Activated naive CD4-positive, alpha-beta T cell treated with anti-CD3 and anti-CD28 coated beads, Interleukin-2, amount 50 U/mL, for 16 hours (primary cell): Measurements from ENCODE around the gene DOCK6.

ENCODE experiments used
- DNase-seq: peaks from one replicate; pipeline ENCODE4 v3.0.0-alpha.2; 2020

The DOCK6 gene

DNA sequence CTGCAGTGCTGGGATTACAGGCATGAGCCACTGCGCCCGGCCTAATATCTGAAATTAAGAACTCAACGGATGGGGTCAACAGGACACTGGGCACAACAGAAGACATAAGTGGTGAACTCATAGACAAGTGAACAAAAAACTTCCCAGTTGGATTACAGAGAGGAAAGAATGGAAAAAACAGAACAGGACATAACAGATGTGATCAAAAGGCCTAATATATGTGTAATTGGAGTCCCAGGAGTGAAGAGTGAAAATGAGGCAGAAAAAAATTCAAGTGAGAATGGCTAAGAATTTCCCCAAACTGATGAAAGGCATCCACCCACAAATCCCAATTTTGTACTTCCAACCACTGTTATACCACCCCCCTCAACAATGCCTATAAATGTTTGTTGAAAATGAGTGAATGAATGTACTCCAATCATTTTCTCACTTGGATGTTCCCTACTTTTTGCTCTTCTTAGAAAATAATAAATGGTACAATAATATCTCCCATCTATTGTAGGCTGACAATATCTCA lies 41.2 kb downstream of the DOCK6 start:
- no peak for DNase-seq

GRCh38 chr19:11214387-11214786 lies 47.9 kb downstream of the DOCK6 start:
- DNase-seq: no peak

DNA sequence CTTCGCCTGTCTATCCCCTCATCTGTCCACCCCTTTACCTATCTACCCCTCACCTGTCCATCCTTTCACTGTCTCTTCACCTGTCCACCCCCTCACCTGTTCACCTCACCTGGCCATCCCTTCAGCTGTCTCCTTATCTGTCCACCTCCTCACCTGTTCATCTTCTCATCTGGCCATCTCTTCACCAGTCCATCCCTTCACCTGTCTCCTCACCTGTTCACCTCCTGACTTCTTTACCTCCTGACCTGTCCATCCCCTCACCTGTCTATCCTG lies 51.7 kb downstream of the DOCK6 start:
- no peak for DNase-seq

DNA sequence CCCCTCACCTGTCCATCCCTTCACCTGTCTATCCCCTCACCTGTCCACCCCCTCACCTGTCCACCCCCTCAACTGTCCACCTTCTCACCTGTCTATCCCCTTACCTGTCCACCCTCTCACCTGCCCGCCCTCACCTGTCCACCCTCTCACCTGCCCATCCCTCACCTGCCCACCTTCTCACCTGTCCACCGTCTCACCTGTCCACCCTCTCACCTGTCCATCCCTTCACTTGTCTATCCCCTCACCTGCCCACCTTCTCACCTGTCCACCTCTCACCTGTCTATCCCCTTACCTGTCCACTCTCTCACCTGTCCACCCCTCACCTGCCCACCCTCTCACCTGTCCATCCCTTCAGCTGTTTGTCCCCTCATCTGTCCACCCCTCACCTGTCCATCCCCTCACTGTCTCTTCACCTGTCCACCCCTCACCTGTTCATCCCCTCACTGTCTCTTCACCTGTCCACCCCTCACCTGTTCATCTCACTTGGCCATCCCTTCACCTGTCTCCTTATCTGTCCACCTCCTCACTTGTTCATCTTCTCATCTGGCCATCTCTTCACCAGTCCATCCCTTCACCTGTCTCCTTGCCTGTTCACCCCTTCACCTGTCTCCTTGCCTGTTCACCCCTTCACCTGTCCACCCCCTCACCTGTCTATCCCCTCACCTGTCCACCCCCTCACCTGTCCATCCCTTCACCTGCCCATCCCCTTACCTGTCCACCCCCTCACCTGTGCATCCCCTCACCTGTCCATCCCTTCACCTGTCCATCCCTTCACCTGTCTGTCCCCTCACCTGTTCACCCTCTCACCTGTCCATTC lies 52.3 kb downstream of the DOCK6 start:
- no peak for DNase-seq

DNA sequence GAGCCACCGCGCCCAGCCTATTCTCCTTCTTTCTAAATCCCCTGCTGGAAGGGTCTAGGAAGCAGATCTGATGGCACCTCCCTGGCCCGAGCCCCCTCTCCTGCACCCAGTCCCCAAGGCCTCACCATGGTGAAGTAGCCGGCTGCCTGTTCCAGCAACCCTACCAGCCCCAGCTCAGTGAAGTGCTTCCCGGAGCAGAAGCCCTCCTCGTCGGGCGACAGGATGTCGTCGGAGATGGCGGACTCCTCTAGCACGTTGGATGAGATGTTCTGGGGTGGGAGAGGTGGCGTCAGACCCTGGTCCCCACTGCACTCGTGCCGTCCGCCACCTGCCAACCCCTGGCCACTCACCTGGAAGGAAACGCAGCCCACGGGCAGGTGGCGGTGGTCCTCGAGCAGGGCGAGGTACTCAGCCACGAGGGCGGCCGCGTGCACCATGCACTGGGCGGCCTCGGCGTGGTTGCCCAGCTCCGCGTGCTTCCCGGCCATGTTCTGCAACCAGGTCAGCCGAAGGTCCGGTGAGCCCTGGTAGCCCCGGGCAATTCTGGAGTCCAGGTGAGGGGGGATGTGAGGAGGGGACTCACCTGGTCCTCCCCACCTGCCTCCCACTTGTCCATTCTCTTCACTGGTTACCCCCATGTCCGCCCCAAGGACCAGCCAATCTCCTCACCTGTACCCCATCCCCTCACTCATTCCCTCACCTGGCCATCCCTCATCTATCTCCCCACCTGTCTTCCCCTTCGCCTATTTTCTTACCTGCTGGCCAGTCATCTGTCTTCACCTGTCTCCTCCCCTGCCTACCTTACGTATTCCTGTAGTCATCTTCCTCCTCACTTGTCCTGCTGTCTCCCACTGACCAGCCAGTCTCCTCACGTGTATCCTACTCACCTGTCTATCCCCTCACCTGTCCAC lies 53.5 kb downstream of the DOCK6 start:
- no peak for DNase-seq

GRCh38 chr19:11205939-11206570 lies 56.3 kb downstream of the DOCK6 start:
- DNase-seq: no peak

DNA sequence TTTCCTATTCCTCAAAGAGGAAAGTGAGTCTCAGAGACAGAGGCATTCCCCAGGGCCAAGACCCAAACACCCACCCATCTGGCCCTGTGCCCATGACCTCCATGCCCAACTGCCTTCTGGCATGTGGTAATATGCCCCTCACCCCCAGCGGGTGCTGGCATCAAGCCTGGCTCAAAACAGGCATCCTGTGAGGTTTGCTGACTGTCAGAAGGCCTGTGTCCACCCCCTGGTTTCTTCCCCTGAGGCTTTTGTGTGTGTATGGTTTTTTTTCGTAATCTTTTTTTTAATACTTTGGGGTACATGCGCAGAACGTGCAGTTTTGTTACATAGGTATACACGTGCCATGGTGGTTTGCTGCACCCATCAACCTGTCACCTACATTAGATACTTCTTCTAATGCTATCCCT lies 57.4 kb downstream of the DOCK6 start:
- no peak for DNase-seq

DNA sequence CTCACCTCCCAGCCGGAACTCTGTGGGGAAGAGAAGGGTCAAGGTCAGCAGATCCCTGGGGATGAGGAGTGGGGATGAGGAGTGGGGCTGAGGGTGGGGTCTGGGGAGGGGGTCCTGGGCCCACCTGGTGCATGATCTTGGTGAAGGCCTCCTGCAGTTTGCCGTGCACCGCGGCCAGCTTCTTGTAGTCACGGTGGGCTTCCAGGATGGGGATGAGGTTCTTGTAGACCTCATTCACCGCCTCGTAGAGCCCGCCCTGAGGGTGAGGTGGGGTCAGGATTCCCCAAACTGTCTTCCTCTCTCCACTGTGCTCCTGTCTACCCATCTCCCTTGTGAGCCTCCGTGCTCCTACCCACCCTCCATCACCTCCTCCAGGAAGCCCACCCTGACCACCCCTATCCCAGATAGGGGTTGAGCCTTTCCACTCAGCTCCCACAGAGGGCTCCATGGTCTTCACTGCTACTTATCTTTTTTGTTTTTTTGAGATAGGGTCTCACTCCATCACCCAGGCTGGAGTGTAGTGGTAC lies 58.2 kb downstream of the DOCK6 start:
- no peak for DNase-seq

- DNase-seq: peak; percentile 47
Measured at GRCh38 chr19:11203194-11204075, 58.9 kb downstream of the DOCK6 start.

DNA sequence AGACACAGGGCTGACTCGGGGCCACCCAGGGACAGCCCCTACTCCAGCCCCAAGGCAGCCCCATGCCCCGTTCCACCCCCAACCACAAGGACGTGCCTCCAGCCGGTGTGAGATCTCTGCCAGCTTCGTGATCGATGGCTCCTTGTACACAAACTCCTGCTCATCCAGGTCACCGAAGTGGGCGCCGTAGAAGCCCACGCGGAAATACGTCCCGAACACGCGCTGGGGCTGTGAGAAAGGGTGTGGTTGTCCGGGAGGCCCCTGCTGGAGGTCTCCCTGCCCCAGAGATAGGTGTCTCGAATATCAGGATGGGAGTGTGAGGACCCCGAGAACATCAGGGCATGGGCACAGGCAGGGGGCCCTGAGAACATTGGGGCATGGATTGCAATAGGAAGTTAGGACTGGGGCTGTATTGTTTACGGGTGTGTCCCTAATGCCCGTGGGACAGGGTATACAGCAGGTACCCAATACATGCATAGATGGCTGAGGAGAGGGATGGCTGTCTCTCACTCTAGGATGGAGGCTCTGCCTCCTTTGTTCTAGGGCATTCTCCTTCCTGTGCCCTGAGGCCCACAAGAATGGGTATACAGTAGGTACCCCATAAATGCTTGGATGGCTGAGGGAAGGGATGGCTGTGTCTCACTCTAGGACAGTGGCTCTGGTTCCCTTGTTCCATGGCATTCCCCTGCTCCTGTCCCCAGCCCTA lies 59.7 kb downstream of the DOCK6 start:
- no peak for DNase-seq

DNA sequence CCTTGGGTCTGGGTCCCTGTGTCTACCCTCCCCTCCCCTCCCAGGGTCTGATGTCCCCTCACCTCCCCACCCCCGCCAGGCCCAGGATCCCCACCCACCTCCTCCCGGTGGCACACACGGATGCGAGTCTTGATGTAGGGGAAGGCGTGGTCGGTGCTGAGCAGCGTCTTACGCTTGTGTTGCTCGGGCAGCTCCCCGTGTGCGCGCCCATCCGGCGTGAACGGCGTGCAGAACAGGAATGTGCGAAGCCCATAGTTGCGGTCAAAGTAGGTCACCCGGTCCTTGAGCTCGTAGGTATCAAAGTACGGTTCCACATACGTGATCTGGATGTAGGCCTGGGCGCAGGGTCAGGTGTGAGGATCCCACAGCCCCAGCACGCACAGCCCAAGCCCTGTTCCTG lies 60.5 kb downstream of the DOCK6 start:
- no peak for DNase-seq

DNA sequence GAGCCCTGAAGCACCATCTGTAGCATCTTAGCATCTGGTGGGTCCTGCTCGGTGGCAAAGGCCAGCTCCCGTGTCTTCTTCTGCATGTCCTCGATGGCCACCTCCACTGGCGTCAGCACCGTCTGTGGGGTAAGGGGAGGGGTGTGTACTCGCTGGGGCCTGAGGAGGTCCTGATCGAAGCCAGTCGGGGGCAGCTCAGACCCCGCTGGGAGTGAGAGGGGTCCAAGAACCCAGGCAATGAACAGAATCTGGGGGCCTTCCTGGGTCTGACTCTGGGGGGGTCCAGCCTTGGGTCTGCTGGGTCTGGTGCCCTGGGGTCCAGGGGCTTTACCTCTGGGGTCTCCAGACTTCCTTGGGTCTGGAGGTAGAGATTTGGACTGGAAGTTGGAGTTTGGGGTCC lies 61.4 kb downstream of the DOCK6 start:
- DNase-seq: no peak

DNA sequence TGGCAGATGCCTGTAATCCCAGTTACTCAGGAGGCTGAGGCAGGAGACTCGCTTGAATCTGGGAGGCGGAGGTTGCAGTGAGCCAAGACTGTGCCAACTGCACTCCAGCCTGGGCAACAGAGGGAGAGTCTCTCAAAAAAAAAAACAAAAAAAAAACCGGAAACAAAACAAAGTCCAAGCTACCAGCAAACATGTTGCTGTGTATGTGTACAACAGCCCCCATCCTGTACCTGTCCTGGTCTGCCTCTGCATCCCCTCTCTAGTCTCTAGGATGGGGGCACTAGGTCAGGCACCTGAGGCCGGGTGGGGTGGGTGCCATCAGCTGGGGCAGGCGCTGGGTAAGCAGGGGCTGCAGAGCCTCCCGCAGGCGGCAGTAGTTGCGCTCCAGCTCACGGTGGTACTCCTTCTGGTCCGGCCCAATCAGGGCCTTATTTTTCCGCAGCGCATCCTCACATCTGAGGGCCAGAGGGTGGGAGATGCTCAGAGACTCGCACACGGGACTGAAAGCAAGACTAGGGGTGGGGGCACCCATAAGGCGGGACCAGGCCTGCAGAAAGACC lies 62.2 kb downstream of the DOCK6 start:
- no peak for DNase-seq

GRCh38 chr19:11199517-11199916 lies 62.8 kb downstream of the DOCK6 start:
- no peak for DNase-seq

DNA sequence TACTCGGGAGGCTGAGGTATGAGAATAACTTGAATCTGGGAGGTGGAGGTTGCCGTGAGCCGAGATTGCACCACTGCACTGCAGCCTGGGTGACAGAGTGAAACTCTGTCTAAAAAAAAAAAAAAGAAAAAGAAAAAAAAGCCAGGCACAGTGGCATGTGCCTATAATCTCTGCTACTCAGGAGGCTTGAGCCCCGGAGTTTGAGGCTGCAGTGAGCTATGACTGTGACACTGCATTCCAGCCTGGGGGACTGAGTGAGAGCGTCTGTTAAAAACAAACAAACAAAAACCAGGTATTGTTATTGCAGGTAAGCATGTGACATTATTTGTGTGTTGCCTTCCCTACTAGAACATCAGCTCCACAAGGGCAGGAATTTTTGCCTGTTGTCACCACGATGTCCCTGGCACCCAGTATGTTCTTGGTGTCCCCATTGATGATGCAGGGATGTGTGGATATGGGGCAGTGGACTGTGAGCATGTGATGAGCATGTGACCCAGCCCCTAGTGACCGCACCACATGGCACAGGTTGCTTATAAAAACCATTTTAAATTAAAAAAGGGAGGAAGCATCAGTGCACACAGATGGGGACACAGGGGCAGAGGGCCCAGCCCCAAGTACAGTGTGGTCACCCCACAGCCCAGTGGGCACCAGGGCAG lies 63.4 kb downstream of the DOCK6 start:
- DNase-seq: no peak

GRCh38 chr19:11198175-11198534 lies 64.2 kb downstream of the DOCK6 start:
- no peak for DNase-seq

DNA sequence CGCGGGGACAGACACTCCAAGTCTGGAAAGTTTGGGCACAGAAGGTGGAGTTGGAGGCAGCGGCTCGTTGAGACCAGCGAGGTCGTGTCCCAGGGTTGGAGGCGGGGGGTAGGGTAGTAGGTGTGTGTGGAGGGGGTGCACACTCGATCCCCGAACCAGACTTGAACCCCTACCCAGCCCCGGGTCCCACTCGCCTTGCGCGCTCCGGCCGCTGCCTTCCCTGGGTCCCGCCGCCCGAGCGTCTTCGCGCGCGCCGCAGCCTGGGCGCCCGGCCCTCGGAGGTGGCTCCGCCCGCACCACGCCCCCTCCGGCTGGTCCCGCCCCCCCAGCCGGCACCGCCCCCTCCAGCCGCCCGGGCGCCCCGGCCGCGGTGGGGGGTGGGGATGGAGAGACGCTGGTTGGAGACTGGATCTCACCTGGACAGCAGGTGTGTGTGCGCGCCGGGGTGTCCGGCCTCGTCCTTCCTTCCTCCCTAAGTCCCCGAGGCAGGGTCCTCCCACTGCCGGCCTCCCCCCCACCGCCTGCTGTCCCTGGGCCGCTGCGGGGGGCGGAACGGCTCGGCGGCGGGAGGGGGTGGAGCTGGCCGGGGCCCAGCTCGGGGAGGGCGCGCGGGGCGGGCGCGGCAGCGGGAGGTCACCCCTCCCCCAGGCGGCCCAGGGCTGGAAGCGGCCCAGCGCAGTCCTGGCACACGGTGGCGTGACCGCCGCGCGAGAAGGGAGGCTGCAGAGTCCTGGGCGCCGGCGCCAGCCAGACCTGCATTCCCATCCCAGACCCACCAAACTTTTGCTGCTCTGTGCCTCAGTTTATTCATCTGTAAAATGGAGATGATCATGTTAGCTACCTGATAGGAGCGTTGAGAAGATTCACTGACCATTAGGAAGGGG lies 64.8 kb downstream of the DOCK6 start, which contains the start of gene KANK2:
Gene KANK2, minus strand, starts transcription at position 255 of the 884 bp plus-strand sequence. CDS start 3,034 bp downstream, outside the sequence.
- peak; percentile 70 for DNase-seq

DNA sequence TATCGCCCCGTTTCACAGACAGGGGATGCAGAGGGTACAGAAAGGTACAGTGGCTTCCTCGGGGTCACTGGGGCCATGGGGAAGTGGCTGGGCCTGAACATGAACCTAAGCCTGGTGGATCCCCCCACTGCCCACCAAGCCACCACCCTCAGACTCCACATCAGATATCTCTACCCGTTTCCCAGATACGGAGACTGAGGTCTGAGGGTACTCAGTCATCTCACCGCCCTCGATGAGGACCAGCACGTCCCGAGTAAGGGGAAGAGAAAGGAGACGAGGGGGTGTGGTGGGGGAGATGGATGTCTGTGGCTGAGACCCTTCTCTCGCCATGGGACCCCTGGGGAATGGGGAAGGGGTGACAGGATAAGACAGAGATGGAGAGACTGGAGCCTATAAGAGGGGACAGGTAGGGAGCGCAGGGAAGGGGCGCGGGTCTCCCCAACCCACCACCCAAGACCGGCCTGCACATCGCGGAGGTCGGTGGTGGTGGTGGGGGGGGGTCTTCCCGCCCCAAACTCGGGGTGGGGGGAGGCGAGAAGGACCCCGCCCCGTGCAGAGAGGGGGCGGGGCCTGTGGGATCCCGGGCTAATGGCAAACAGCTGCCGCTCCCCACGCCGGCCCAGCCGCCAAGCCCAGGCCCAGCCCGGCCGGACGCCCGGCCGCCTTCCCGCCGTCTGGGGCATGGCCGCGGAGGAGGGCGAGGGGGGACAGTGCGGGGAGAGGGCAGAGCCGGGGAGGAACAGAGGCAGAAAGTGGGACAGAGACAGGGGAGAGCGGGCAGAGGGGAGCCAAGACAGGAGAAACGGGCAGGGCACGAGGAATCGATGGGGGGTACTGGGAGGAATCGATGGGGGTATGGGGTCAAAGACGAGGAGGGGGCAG lies 65.7 kb downstream of the DOCK6 start:
- DNase-seq: no peak

DNA sequence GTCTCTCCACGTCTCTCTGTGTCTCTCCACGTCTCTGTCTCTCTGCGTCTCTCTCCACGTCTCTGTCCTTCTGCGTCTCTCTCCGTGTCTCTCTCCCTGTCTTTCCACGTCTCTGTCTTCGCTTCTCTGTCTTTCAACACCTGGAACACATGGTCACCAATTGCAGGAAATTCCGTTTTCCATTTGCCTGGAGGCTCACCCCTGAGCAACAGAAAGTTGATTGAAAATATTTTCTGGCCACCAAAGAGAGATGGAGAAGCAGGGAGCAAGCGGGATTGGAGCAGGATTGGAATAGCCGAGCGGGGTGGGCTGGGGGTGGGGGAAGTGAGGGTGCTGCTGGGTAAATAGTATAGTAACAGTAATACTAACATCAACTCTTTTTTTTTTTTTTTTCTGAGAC lies 66.6 kb downstream of the DOCK6 start:
- DNase-seq: no peak
